ENCODE measurements around the gene PPFIA1.

Gene PPFIA1

DNA sequence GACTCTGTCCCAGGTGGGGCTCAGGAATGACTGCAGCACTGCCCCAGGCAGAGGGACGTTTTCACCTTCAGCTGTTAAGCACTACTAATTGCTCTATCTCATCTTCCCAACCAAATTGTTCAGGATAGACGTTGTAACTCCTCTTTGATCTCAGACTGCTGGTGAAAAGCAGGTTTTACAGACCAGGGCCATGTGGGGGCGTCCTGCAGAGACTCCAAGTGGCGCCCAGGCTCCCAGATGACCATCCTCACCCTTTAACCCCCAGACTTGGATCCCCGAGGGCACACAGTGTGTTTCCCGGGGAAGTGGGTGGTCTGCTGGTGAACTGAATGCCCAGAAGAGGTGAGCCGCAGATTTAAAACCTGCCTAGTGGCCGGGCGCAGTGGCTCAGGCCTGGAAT is 43.5 kb upstream of the PPFIA1 start:
- peaks cover 98% of the 10 kb centered on the region for H3K27me3 ChIP-seq (replicated peaks; ENCODE audit: insufficient read depth, low read length)
- TF ChIP-seq EZH2 (optimal IDR thresholded peaks at IDR 0.05; ENCODE audit: low read depth, low read length) = no peak
- TF ChIP-seq CTCF (IDR thresholded peaks at IDR 0.05; ENCODE audit: low read length) = peak; percentile 27
- H3K36me3 ChIP-seq (replicated peaks; ENCODE audit: insufficient read depth, low read length) = no peaks in the 10 kb centered on the region
- H3K9ac ChIP-seq (ENCODE audit: low read length) = no peak overlapping the region
- H3K4me1 ChIP-seq (ENCODE audit: low read length) = 0 out of 2 replicates have a peak, but pooled peaks cover 7% of the 10 kb centered on the region
- H3K4me3 ChIP-seq (ENCODE audit: low read length) = no peak overlapping the region
- no peak for DNase-seq
- H3K9me2 ChIP-seq (replicated peaks; ENCODE audit: insufficient read depth, low read length) = no peaks in the 10 kb centered on the region
- no peak overlapping the region for H3K4me2 ChIP-seq (ENCODE audit: low read depth, low read length)
- no peaks in the 10 kb centered on the region for H4K20me1 ChIP-seq (ENCODE audit: insufficient read depth, low read length)
- no peak overlapping the region for H2AFZ ChIP-seq (ENCODE audit: low read length)
- H3F3A ChIP-seq (ENCODE audit: insufficient read depth, low read length) = no peaks in the 10 kb centered on the region
- H3K27ac ChIP-seq (ENCODE audit: low read length) = no peak overlapping the region
- no peaks in the 10 kb centered on the region for H3K79me2 ChIP-seq (ENCODE audit: low read length)
- H3K9me3 ChIP-seq (replicated peaks; ENCODE audit: insufficient read depth, low read length) = no peaks in the 10 kb centered on the region

- Histone ChIP-seq H3K36me3 (replicated peaks; ENCODE audit: insufficient read depth, low read length) (no peaks in the 10 kb centered on the region), H4K20me1 (ENCODE audit: insufficient read depth, low read length) (no peaks in the 10 kb centered on the region), H2AFZ (ENCODE audit: low read length) (no peak overlapping the region), H3K9ac (ENCODE audit: low read length) (no peak overlapping the region), H3K4me1 (ENCODE audit: low read length) (0 out of 2 replicates have a peak, but pooled peaks cover 7% of the 10 kb centered on the region), H3F3A (ENCODE audit: insufficient read depth, low read length) (no peaks in the 10 kb centered on the region), H3K4me3 (ENCODE audit: low read length) (no peak overlapping the region), H3K27ac (ENCODE audit: low read length) (no peak overlapping the region), H3K4me2 (ENCODE audit: low read depth, low read length) (no peak overlapping the region), H3K27me3 (replicated peaks; ENCODE audit: insufficient read depth, low read length) (peaks cover 93% of the 10 kb centered on the region), H3K9me2 (replicated peaks; ENCODE audit: insufficient read depth, low read length) (no peaks in the 10 kb centered on the region), H3K9me3 (replicated peaks; ENCODE audit: insufficient read depth, low read length) (no peaks in the 10 kb centered on the region), H3K79me2 (ENCODE audit: low read length) (no peaks in the 10 kb centered on the region)
- no peak for TF ChIP-seq EZH2phosphoT487 (IDR thresholded peaks at IDR 0.05; ENCODE audit: low read length)
- TF ChIP-seq CTCF (IDR thresholded peaks at IDR 0.05; ENCODE audit: low read length) = no peak
- no peak for TF ChIP-seq EZH2 (optimal IDR thresholded peaks at IDR 0.05; ENCODE audit: low read depth, low read length)
- no peak for DNase-seq
Measured at GRCh38 chr11:70229737-70230136, 40.8 kb upstream of the PPFIA1 start.

DNA sequence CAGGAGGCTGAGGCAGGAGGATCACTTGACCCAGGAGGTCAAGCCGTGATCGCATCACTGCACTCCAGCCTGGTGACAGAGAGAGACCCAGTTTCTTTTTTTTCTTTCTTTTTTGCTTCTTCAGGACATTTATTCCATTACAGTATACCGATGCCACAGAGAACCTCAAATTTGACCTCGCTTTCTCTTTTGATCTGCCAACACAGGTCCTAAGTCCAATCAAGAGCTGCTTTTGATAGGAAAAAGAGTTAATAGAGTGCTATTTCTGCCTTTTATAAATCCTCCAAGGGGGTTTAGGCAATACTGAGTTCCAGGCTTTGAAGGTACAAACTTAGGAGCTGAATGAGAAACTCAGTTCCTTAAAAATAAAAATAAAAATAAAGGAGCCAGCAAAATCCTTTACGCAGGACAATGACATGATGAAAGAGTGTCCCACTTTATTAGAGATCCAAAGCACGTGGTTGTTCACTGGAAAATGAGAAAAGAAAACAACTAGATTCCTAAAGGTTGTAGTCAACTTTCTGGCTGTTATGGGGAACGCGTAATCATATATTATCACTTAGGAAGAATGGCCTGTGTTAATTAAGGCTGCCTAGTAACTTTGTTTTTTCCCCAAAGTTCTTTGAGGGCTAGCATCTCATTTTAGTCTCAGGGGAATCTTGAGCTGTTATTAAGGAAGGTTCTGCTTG is 40.2 kb upstream of the PPFIA1 start:
- Histone ChIP-seq H3K9me2 (replicated peaks; ENCODE audit: insufficient read depth, low read length) (no peaks in the 10 kb centered on the region), H3K36me3 (replicated peaks; ENCODE audit: insufficient read depth, low read length) (no peaks in the 10 kb centered on the region), H3K9ac (ENCODE audit: low read length) (no peak overlapping the region), H4K20me1 (ENCODE audit: insufficient read depth, low read length) (no peaks in the 10 kb centered on the region), H3K9me3 (replicated peaks; ENCODE audit: insufficient read depth, low read length) (no peaks in the 10 kb centered on the region), H3K4me3 (ENCODE audit: low read length) (no peak overlapping the region), H3K79me2 (ENCODE audit: low read length) (no peaks in the 10 kb centered on the region), H3K4me1 (ENCODE audit: low read length) (0 out of 2 replicates have a peak, but pooled peaks cover 7% of the 10 kb centered on the region), H3K27ac (ENCODE audit: low read length) (no peak overlapping the region), H3K27me3 (replicated peaks; ENCODE audit: insufficient read depth, low read length) (peaks cover 92% of the 10 kb centered on the region), H3K4me2 (ENCODE audit: low read depth, low read length) (peak overlapping the region; percentile 29; the same call in 1 of the 2 replicates), H3F3A (ENCODE audit: insufficient read depth, low read length) (no peaks in the 10 kb centered on the region), H2AFZ (ENCODE audit: low read length) (no peak overlapping the region)
- DNase-seq = no peak
- TF ChIP-seq EZH2 (optimal IDR thresholded peaks at IDR 0.05; ENCODE audit: low read depth, low read length) (no peak), EZH2phosphoT487 (IDR thresholded peaks at IDR 0.05; ENCODE audit: low read length) (no peak), CTCF (IDR thresholded peaks at IDR 0.05; ENCODE audit: low read length) (no peak)

All from MM.1S (cell line).